Inflammatory macrophage (primary cell): ENCODE data around the gene LHFPL2.

Experiments
- DNase-seq, 2 donors: peaks; one replicate each; pipeline ENCODE4 v3.0.0-alpha.2; 2020 to 2022

The LHFPL2 gene

DNA sequence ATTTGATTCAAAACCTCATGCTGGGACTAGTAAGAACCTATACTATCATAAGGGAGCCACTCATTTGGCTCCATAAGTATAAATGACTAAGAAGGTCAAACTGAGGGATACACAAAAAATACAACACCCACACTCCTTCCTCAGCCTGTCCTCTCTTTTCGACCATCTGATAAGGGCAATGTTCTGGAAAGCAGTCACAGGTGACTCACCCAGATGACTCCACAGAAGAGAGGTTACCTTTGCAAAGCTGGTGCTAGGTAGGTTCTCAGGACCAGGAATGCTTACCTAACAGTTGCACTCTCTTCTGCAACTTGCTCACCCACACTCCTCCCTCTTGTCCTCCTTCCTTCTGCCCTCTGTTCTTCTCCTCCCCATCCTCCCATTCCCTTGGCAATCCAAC lies 32.9 kb downstream of the LHFPL2 start:
- DNase-seq = no peak

DNA sequence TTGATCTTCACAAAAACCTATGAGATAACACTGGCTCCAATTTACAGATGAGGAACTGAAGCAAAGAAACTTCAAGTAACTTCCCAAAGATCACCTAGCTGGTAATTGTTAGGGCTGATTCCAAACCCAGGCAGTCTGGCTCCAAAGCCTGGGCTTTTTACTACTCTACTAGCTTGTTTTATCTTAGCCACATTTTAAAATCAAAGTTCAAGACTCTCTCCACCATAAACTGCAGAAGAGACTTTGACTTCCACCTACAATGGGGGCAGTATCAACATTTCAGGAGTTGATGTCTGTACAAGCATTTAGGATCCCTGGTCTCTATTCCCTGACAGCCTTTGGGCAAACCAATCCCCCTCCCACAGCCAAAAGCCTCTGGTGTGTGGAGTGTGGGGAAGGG lies 33.8 kb downstream of the LHFPL2 start:
- no peak for DNase-seq

DNA sequence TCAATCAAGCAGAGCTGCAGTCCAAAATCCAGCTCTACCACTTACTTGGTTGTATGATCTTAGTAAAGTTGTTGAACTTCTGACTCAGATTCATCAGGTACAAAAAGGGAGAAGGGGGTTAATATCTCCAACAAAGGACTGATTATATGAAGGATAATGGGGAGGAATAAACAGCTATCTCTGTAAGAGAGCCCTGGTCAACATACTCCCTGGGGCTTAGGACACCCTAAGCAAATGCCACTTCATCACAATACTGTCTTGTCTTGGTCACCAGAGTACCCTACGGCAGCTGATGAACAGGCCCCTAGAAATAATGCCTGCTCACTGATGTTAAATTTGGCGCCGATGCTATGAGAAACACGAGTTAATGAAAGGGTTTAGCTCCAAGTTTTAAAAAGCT lies 34.8 kb downstream of the LHFPL2 start:
- no peak for DNase-seq

DNA sequence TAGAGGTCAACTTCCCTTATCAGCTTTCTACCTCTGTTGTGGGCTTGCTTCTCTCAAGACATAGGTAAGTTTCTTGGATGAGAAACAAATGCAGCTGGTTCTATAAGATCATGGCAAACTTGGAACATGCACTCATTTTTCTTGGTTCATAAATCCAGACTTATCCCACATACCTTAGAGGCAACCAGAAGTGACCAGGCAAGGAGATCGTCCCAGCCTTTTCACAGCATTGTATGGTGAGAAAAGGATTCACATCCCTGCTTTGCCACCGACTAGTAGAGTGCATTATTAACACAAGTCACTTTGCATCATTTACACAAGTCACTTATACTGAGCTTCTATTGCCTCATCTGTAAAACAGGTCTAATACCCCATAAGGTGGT lies 35.4 kb downstream of the LHFPL2 start:
- no peak for DNase-seq

DNA sequence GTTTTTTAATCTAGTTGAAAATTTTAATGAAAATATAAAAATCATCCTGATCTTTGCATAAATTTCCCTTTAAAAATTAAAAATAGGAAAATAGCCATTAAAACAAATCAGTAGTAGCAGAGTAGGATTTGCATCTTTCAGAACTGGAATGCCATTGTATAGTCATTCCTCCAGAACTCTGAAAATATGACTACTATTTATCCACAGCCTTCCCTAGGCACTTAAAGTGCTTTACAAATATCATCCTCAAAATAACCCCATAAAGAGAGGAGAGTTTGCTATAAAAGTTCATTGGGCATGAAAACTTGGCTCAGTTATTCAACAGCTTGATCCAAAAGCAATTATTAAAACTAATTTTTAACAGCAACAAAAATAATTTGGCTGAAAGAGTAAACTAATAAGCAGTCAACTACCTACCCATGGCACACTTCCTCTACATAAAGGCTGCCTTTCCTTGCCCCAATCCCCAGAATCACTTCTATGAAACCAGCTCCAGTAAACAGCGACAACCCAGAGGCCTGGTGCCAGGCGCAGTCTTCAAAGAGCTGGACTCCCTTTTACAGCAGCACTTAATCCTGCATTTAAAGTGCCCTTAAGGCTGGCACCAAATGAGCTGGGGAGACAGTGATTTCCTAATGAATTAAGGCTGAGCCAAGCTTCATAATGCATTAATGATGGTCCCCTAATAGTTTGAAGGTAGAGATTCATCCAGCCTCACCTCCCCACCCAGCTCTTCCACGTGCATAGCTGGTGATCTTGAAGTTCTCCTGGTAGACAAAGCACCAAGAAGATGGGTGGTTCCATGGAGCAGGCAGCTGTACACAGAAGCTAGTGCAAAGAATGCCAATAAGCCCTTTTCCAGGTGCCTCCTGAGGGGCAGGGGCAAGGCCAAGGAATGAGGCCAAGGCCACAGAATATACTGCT lies 36.1 kb downstream of the LHFPL2 start:
- DNase-seq = no peak

DNA sequence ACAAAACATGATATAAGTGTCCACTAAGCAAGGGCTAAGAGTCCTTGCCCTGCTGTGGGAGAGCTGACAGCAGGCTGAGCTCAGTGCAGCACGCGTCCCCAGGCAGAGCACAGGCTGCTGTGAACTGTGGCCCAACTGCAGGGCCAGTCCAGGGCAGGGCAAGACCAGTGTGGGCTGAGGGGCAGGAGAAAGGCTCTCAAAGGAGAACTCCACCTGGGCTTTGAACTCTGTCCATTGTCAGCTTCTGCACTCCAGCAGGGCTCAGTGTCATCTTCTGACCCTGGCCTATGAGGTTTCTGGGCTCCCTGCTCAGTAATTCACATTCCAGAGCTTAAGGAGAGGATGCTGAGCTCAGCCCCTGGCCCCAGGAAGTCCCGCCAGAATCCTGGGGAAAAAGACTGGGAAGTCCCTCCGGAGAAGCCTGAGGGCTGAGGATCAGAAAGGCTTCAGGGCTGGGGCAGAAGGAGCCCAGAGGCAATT lies 37.4 kb downstream of the LHFPL2 start:
- DNase-seq = no peak

DNA sequence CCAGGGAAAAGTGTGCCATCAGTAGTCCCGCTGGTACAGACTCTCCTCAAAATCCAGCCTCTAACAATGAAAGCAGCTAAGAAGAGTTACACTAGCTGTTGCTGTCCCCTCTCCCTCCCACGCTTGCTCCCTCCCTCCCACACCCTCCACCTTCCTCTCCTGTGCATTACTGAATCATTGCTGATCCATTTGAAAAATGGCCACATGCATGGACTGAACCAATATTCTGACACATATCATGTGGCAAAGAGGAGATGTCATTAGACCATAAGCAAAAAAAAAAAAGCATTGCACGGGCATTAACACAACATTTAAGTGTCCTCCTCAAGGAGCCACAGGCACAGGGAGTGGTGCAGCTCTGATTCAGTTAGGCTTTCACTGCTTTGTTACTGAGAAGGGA lies 37.9 kb downstream of the LHFPL2 start:
- peak; percentile 23 to 54 for DNase-seq

DNA sequence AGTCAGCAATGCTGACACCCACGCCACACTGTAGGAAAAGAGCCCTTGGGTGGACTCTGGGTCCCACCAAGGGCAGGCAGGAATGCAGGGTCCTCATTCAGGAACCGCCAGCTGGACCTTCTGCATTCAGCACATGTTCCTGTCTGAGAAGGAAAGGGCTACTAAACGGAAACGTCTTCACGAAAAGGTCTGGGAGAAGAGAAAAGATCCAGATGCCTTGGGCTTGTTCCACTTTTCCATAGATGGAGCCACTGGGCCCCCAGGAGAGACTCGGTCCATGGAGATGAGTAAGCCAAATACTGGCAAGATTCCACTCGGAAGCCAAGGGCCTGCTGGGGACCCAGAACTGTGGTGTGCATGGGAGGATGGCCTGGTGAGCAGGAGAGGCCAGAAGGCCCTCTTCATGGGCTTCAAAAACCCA lies 38.4 kb downstream of the LHFPL2 start:
- no peak for DNase-seq

DNA sequence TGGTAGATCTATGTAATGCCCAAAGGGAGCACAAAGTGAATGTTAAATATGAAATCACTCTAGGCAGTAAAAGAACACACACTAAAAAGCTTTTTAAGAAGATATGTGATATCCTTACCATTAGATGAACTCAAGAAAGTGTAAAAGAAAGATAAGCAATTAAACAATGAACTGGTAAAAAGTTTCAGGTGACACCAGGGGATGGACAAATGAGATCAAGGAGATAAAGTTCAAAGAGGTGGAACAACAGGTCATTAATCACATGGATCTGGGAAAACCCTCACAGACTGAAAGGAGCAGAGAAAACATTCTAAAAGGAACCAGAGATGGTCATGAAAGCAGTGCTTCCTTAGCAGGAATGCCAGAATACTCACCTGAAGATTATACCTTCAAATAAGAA lies 40.7 kb downstream of the LHFPL2 start:
- no peak for DNase-seq

DNA sequence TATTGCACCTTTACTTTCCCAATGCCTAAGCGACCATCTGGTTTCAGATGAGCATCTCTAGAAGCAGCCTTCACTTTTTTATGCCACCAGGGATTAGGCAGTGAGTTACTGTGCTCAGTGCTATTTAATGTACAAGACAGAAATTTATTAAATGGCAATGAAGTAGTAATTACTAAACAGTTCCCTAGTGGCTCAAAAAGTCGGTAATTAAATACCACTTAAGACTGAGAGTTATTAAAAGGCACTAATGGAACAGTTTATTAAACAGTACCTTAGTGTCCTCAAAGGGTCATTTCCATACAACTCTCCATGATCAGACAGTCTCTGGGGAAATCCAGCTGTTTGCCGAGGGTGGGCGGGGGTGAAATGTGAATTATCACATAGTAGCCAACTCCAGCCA lies 42.3 kb downstream of the LHFPL2 start:
- DNase-seq = no peak

DNA sequence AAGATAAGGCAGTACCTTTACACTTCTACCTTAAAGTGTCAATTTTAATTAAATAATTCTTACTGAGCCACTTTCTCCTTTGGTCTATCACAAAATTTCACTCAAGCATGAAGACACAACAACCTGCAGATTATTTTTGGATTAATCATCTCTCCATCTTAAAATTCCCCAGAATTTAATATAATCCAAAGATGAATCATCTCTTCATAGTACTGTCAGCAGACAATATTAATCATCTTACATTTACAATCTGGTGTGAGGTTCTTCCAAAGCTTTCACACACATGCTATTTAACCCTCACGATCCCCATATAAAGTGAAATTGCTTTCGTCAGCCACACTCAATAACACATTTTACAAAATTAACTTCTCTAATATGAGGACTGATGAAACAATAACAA lies 43.0 kb downstream of the LHFPL2 start:
- no peak for DNase-seq

DNA sequence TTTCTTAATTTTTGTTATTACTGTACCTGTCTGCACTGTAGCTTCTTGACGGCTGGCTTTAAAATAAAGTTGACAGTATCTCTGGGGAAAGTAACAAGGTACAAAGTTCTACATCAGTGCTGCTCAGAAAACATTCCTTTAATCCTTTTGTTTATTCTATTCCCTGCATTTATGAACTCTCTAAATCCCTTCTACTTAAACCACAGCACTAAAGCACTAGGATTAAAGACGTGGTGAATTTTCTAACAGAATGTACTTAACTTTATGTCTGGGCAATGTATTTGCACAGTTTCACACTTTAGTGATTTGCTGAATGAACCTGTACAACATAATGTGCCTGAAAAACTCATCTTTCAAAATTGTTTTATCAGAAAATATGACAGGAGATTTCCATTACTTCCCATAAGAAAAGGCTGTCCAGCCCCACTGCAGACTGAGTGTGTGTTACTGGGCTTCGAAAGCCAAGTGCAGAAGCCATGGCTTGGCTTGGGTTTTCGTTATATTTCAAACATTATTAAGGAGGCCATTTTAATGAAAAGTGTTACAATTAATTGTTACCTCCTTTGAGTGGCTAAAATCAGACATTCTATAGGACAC lies 43.8 kb downstream of the LHFPL2 start:
- DNase-seq = no peak

DNA sequence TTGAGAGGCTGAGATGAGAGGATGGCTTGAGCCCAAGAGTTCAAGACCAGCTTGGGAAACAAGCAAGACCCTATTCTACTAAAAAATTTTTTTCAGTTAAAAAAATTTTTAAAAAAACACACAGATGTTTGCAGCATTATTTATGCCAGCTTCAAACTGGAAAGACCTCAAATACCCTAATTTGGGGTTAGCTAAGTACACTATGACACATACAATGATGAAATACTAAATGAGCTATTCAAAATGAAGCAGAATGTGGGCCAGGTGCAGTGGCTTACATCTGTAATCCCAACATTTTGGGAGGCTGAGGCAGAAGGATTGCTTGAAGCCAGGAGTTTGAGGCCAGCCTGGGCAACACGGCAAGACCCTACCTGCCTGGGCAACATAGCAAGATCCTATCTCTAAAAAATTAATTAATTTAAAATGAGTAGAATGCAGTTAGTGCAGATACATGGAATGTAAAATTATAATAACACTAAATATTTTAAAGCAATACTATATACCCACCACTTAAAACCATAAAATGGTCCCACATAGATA lies 44.9 kb downstream of the LHFPL2 start:
- DNase-seq = no peak

DNA sequence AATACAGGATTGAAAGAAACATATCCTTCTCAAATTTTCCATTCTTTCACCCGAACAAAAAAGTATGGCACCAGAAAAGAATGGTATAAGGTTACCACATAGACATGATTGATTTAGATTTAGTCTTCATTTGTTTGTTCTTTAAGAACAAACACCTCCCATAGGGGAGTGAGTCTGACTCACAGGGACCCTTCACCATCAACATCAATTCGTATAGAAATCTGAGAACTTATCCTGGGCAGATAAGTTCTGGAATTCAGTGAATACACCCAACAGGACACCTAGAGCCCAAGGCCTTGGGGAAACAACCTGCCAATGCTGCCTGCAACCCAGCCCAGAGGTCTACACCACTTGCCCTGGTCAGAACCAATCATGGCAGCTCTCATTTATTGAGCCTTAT lies 46.2 kb downstream of the LHFPL2 start:
- DNase-seq = no peak

DNA sequence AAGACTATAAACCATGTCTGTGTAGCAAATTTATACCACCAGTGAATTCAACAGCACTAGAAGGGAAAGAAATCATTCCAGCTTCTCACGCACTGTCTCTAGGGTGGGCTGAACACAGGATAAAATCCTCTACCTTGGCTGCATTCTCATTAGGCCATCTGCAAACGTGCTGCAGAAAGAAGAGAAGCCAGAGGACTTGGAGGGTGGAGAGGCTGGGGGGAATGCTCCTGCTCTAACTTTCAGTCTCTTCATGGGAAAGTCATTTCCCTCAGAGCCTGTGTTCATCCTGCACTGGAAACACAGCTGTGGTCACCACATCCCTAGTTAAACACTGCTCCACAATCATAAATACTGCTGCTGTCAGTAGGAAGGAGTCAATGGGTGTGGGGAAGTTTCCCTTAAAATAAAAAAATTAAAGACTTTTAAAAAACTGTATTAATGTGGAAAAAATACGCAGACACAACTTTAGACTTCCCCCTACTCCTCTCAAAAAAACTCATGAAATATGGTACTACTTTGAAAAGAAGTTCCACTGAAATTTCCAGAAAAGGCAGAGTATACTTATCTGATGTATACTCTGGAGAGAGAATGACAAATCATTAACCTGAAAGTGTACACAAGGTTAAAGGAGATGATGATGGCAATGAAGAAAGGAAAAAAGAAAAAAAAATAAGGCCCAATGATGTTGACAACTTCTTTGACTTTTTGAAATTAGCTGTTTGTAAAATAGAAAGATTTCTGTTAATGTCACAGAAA lies 46.8 kb downstream of the LHFPL2 start:
- no peak for DNase-seq

DNA sequence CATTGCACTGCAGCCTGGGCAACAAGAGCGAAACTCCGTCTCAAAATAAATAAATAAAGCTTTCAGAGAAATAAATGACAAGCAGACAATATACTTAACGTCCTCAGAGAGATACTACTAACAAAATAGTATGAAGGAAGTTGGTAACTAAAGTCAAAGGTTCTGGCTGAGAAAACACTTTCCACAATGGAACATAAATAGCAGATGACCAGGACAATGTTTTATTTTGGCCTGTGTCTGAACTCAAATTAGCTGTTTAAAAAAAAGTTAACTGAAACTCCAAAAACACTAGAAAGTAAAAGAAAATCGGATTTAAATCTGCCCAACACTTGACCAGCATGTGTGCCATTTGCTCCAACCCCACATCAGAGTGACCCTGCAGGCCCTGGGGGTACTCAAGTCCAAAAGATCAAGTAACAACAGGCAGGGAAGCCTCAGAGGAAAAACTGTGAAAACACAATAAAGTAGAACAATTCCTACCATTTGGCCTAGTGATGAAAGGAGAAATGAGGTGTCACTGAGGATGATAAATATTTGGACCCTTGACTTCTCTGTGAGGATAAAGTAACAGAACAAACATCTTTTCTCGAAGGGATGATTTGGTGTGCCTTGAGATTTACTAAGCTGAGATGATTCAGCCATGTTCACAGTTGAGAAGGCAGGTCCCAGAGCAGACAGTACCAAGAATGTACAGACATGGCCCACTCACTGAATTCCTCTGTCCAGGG lies 47.7 kb downstream of the LHFPL2 start:
- no peak for DNase-seq

DNA sequence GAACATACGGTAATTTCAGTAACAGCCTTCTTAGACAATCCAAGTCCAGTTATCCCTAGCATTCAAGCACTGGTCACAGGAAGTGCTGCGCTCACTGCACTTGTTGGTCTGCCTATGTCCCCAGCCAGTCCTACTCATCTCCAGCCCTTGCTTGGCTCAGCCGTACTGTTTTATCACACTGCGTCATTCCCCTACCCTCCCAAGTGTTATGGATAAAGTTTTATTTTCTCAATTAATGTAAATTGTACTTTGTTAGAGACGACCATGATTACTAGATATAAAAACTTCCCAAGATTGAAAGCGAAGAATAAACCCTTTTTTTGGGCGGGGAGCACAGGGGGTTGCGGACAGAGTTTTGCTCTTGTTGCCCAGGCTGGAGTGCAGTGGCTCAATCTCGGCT lies 49.6 kb downstream of the LHFPL2 start:
- no peak for DNase-seq

DNA sequence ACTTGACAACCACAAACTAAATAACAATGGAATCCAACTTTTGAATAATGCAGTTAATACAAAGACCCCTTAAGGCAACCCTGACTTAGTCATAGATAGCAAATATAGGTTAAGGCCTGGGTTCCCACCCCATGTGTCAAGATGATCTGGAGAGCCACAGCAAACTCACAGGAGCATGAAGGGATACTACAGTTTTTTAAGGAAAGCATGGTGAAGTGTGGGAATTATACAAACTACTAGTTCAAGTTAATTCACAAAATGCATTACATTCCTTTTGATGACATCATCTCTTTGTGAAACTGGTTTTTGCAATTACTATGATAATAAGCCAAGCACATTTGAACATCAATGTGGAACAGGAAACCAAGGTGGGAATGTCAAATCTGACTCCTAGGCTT lies 50.6 kb downstream of the LHFPL2 start:
- no peak for DNase-seq

DNA sequence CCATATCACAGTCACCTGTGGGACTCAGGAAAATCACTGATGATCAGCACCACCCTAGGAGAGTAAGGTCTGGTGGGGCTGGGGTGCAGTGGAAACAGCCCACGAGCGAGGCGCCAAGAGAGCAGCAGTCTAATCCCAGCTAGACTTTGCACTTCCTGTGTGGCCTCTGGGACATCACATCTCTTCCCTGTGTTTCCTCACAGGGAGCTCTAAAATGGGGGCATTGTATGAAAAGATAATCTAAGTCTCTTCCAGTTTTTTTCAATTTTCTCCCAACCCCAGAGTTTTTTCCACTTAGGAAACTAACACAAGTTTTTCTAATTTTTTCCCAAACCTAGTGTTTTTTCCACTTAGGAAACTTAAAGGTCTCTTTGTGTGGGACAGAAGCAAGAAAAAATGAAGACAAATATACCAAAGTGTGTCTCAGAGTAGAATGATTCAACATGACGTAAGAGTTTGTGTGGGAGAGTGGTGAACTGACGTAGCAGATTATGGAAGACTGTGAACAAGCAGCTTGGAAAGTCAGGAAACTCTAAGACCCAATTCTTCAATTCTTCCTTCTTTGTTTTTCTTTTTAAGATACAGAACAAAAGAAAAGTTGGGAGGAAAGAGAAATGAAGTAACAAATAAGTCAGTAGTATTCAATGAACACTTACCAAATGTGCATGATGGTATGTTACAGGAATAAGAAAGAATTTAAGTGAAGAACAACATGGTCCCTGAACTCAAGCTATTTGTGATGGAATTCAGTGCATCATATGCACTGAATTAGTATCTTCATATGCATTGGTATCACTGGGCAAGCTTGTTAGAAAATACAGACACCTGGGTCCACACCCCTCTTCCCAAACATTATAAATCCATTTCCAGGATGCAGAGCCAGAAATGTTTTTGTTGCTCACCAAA lies 51.3 kb downstream of the LHFPL2 start:
- peak; percentile 48 to 52 for DNase-seq

DNA sequence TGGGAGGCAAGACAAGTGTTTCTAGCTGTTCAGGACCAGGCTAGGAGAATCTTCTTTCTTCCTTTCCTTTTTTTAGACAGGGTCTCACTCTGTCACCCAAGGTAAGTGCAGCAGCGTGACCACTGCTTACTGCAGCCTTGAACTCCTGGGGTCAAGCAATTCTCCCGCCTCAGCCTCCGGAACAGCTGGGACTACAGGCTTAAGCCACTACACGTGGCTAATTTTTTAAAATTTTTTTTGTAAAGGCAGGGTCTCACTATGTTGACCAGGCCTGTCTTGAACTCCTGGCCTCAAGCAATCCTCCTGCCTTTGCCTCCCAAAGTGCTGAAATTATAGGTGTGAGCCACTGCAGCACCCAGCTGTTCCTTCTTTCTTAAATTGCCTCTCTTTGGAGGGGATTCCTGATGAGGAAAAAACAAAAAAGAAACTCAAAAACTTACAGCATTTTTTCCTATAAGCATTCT lies 53.1 kb downstream of the LHFPL2 start:
- DNase-seq = no peak
